ENCODE data around the gene PPP2R2B.

The PPP2R2B gene

GRCh38 chr5:146726891-146727290 is 151.7 kb downstream of the PPP2R2B start:
- no CpG with 5 or more reads among the region's 1 CpG for WGBS (ENCODE audit: extremely low coverage, insufficient coverage, low lambda C conversion rate)
- H4K5ac ChIP-seq (ENCODE audit: low read length): no peak overlapping the region

GRCh38 chr5:146726020-146726419 is 152.5 kb downstream of the PPP2R2B start:
- H3K36me3 ChIP-seq (ENCODE audit: control insufficient read depth, insufficient read depth, low read length): no peaks in the 10 kb centered on the region
- H3K4me3 ChIP-seq (ENCODE audit: low read length): no peak overlapping the region
- H4K5ac ChIP-seq (ENCODE audit: low read length): no peak overlapping the region
- H3K4ac ChIP-seq (ENCODE audit: low read depth, low read length): no peak overlapping the region
- no peak overlapping the region for H2AK5ac ChIP-seq (ENCODE audit: low read length)
- no peak overlapping the region for H3K23ac ChIP-seq (ENCODE audit: low read length)
- H3K4me1 ChIP-seq (ENCODE audit: control insufficient read depth, low read depth, low read length): no peaks in the 10 kb centered on the region
- no peak overlapping the region for H3K56ac ChIP-seq (ENCODE audit: low read length)
- H2BK5ac ChIP-seq (ENCODE audit: low read length): no peak overlapping the region
- no peak overlapping the region for H3K18ac ChIP-seq (ENCODE audit: low read length)
- no peak overlapping the region for H2BK120ac ChIP-seq (ENCODE audit: low read depth, low read length)
- H2BK15ac ChIP-seq (replicated peaks; ENCODE audit: low read depth): no peak overlapping the region
- no peaks in the 10 kb centered on the region for H3K79me1 ChIP-seq (ENCODE audit: low read length)
- H3K9ac ChIP-seq (ENCODE audit: low read length): no peak overlapping the region
- no peak overlapping the region for H3K4me2 ChIP-seq (ENCODE audit: low read length)
- WGBS (ENCODE audit: extremely low coverage, insufficient coverage, low lambda C conversion rate): no CpG with 5 or more reads among the region's 2 CpGs
- no peaks in the 10 kb centered on the region for H3K27me3 ChIP-seq (ENCODE audit: insufficient read depth, low read length, poor library complexity)
- no peak for DNase-seq
- H3K79me2 ChIP-seq (ENCODE audit: control insufficient read depth, insufficient read depth, low read length): no peaks in the 10 kb centered on the region
- no peak overlapping the region for H3K27ac ChIP-seq (ENCODE audit: low read depth, low read length)
- no peak overlapping the region for H4K8ac ChIP-seq (ENCODE audit: low read depth, low read length)

More at GRCh38 chr5:146726891-146727290, 151.7 kb downstream of the PPP2R2B start:
- Histone ChIP-seq H3K56ac (ENCODE audit: low read length) (no peak overlapping the region), H2BK15ac (replicated peaks; ENCODE audit: low read depth) (no peak overlapping the region), H2BK120ac (ENCODE audit: low read depth, low read length) (no peak overlapping the region), H3K4me2 (ENCODE audit: low read length) (no peak overlapping the region), H4K8ac (ENCODE audit: low read depth, low read length) (no peak overlapping the region), H3K79me2 (ENCODE audit: control insufficient read depth, insufficient read depth, low read length) (no peaks in the 10 kb centered on the region), H3K79me1 (ENCODE audit: low read length) (no peaks in the 10 kb centered on the region), H3K27ac (ENCODE audit: low read depth, low read length) (no peak overlapping the region), H2BK5ac (ENCODE audit: low read length) (no peak overlapping the region), H3K36me3 (ENCODE audit: control insufficient read depth, insufficient read depth, low read length) (no peaks in the 10 kb centered on the region), H3K4me1 (ENCODE audit: control insufficient read depth, low read depth, low read length) (no peaks in the 10 kb centered on the region), H3K4me3 (ENCODE audit: low read length) (no peak overlapping the region), H3K18ac (ENCODE audit: low read length) (no peak overlapping the region), H2AK5ac (ENCODE audit: low read length) (no peak overlapping the region), H3K23ac (ENCODE audit: low read length) (no peak overlapping the region), H3K27me3 (ENCODE audit: insufficient read depth, low read length, poor library complexity) (no peaks in the 10 kb centered on the region), H3K4ac (ENCODE audit: low read depth, low read length) (no peak overlapping the region), H3K9ac (ENCODE audit: low read length) (no peak overlapping the region)
- DNase-seq: no peak

- WGBS (ENCODE audit: extremely low coverage, insufficient coverage, low lambda C conversion rate): no CpG with 5 or more reads among the region's 4 CpGs
- Histone ChIP-seq H3K27ac (ENCODE audit: low read depth, low read length) (no peak overlapping the region), H3K27me3 (ENCODE audit: insufficient read depth, low read length, poor library complexity) (no peaks in the 10 kb centered on the region), H3K79me1 (ENCODE audit: low read length) (no peaks in the 10 kb centered on the region), H3K18ac (ENCODE audit: low read length) (no peak overlapping the region), H2BK5ac (ENCODE audit: low read length) (no peak overlapping the region), H3K4me1 (ENCODE audit: control insufficient read depth, low read depth, low read length) (no peaks in the 10 kb centered on the region), H2BK15ac (replicated peaks; ENCODE audit: low read depth) (no peak overlapping the region), H3K9ac (ENCODE audit: low read length) (no peak overlapping the region), H3K36me3 (ENCODE audit: control insufficient read depth, insufficient read depth, low read length) (no peaks in the 10 kb centered on the region), H3K4ac (ENCODE audit: low read depth, low read length) (no peak overlapping the region), H3K4me2 (ENCODE audit: low read length) (no peak overlapping the region), H3K56ac (ENCODE audit: low read length) (no peak overlapping the region), H2AK5ac (ENCODE audit: low read length) (no peak overlapping the region), H3K23ac (ENCODE audit: low read length) (no peak overlapping the region), H2BK120ac (ENCODE audit: low read depth, low read length) (no peak overlapping the region), H3K79me2 (ENCODE audit: control insufficient read depth, insufficient read depth, low read length) (no peaks in the 10 kb centered on the region), H4K5ac (ENCODE audit: low read length) (no peak overlapping the region), H3K4me3 (ENCODE audit: low read length) (no peak overlapping the region), H4K8ac (ENCODE audit: low read depth, low read length) (no peak overlapping the region)
- DNase-seq: no peak
Measured at GRCh38 chr5:146725025-146725424, 153.5 kb downstream of the PPP2R2B start.

GRCh38 chr5:146722361-146722779 is 156.2 kb downstream of the PPP2R2B start:
- Histone ChIP-seq H3K79me2 (ENCODE audit: control insufficient read depth, insufficient read depth, low read length) (no peaks in the 10 kb centered on the region), H3K18ac (ENCODE audit: low read length) (no peak overlapping the region), H3K4me3 (ENCODE audit: low read length) (no peak overlapping the region), H2BK120ac (ENCODE audit: low read depth, low read length) (no peak overlapping the region), H3K9ac (ENCODE audit: low read length) (no peak overlapping the region), H2BK5ac (ENCODE audit: low read length) (no peak overlapping the region), H4K8ac (ENCODE audit: low read depth, low read length) (no peak overlapping the region), H3K27me3 (ENCODE audit: insufficient read depth, low read length, poor library complexity) (no peaks in the 10 kb centered on the region), H3K4me1 (ENCODE audit: control insufficient read depth, low read depth, low read length) (no peaks in the 10 kb centered on the region), H3K23ac (ENCODE audit: low read length) (no peak overlapping the region), H3K36me3 (ENCODE audit: control insufficient read depth, insufficient read depth, low read length) (no peaks in the 10 kb centered on the region), H3K56ac (ENCODE audit: low read length) (no peak overlapping the region), H3K4me2 (ENCODE audit: low read length) (no peak overlapping the region), H2AK5ac (ENCODE audit: low read length) (no peak overlapping the region), H3K79me1 (ENCODE audit: low read length) (no peaks in the 10 kb centered on the region), H4K5ac (ENCODE audit: low read length) (no peak overlapping the region), H3K4ac (ENCODE audit: low read depth, low read length) (no peak overlapping the region), H3K27ac (ENCODE audit: low read depth, low read length) (no peak overlapping the region), H2BK15ac (replicated peaks; ENCODE audit: low read depth) (no peak overlapping the region)
- WGBS (ENCODE audit: extremely low coverage, insufficient coverage, low lambda C conversion rate): no CpG with 5 or more reads among the region's 1 CpG
- no peak for DNase-seq

GRCh38 chr5:146721073-146721815 is 157.3 kb downstream of the PPP2R2B start:
- no peak overlapping the region for H2BK120ac ChIP-seq (ENCODE audit: low read depth, low read length)
- H3K36me3 ChIP-seq (ENCODE audit: control insufficient read depth, insufficient read depth, low read length): no peaks in the 10 kb centered on the region
- no peaks in the 10 kb centered on the region for H3K4me1 ChIP-seq (ENCODE audit: control insufficient read depth, low read depth, low read length)
- H3K27ac ChIP-seq (ENCODE audit: low read depth, low read length): no peak overlapping the region
- DNase-seq: no peak
- H3K27me3 ChIP-seq (ENCODE audit: insufficient read depth, low read length, poor library complexity): no peaks in the 10 kb centered on the region
- no peak overlapping the region for H2AK5ac ChIP-seq (ENCODE audit: low read length)
- H3K56ac ChIP-seq (ENCODE audit: low read length): no peak overlapping the region
- H3K4me3 ChIP-seq (ENCODE audit: low read length): no peak overlapping the region
- H3K4me2 ChIP-seq (ENCODE audit: low read length): no peak overlapping the region
- H3K4ac ChIP-seq (ENCODE audit: low read depth, low read length): no peak overlapping the region
- H3K18ac ChIP-seq (ENCODE audit: low read length): no peak overlapping the region
- H4K5ac ChIP-seq (ENCODE audit: low read length): no peak overlapping the region
- H3K79me1 ChIP-seq (ENCODE audit: low read length): no peaks in the 10 kb centered on the region
- no peak overlapping the region for H3K9ac ChIP-seq (ENCODE audit: low read length)
- no peak overlapping the region for H4K8ac ChIP-seq (ENCODE audit: low read depth, low read length)
- H3K79me2 ChIP-seq (ENCODE audit: control insufficient read depth, insufficient read depth, low read length): no peaks in the 10 kb centered on the region
- no CpG with 5 or more reads among the region's 5 CpGs for WGBS (ENCODE audit: extremely low coverage, insufficient coverage, low lambda C conversion rate)
- H2BK15ac ChIP-seq (replicated peaks; ENCODE audit: low read depth): no peak overlapping the region
- H2BK5ac ChIP-seq (ENCODE audit: low read length): no peak overlapping the region
- no peak overlapping the region for H3K23ac ChIP-seq (ENCODE audit: low read length)

- DNase-seq: no peak
- H3K27me3 ChIP-seq (ENCODE audit: insufficient read depth, low read length, poor library complexity): no peaks in the 10 kb centered on the region
- H3K4me2 ChIP-seq (ENCODE audit: low read length): no peak overlapping the region
- H3K23ac ChIP-seq (ENCODE audit: low read length): no peak overlapping the region
- no peak overlapping the region for H2AK5ac ChIP-seq (ENCODE audit: low read length)
- H2BK120ac ChIP-seq (ENCODE audit: low read depth, low read length): no peak overlapping the region
- WGBS (ENCODE audit: extremely low coverage, insufficient coverage, low lambda C conversion rate): no CpG with 5 or more reads among the region's 1 CpG
- no peak overlapping the region for H2BK15ac ChIP-seq (replicated peaks; ENCODE audit: low read depth)
- H3K27ac ChIP-seq (ENCODE audit: low read depth, low read length): no peak overlapping the region
- no peak overlapping the region for H3K4me3 ChIP-seq (ENCODE audit: low read length)
- no peak overlapping the region for H3K4ac ChIP-seq (ENCODE audit: low read depth, low read length)
- H3K9ac ChIP-seq (ENCODE audit: low read length): no peak overlapping the region
- no peak overlapping the region for H3K18ac ChIP-seq (ENCODE audit: low read length)
- H4K8ac ChIP-seq (ENCODE audit: low read depth, low read length): no peak overlapping the region
- no peaks in the 10 kb centered on the region for H3K79me2 ChIP-seq (ENCODE audit: control insufficient read depth, insufficient read depth, low read length)
- H4K5ac ChIP-seq (ENCODE audit: low read length): no peak overlapping the region
- H3K56ac ChIP-seq (ENCODE audit: low read length): no peak overlapping the region
- no peaks in the 10 kb centered on the region for H3K36me3 ChIP-seq (ENCODE audit: control insufficient read depth, insufficient read depth, low read length)
- H2BK5ac ChIP-seq (ENCODE audit: low read length): no peak overlapping the region
- no peaks in the 10 kb centered on the region for H3K79me1 ChIP-seq (ENCODE audit: low read length)
- no peaks in the 10 kb centered on the region for H3K4me1 ChIP-seq (ENCODE audit: control insufficient read depth, low read depth, low read length)
Measured at GRCh38 chr5:146720107-146720506, 158.4 kb downstream of the PPP2R2B start.

All from mesendoderm (in vitro differentiated cells).